GM18873 (cell line): ENCODE results near the gene CD200R1L.

Experiments used
- ATAC-seq: cut with Tn5 transposase; IDR thresholded peaks from one replicate; pipeline ENCODE4 v1.9.1; 2021; ENCODE audit warnings: mild to moderate bottlenecking, moderate library complexity, moderate number of reproducible peaks; ENCODE audit not compliant: unreplicated experiment, low FRiP score

CD200R1L gene

GRCh38 chr3:112770032-112770626, 76.5 kb downstream of the CD200R1L start:
- ATAC-seq = no peak

- no peak for ATAC-seq
Measured at GRCh38 chr3:112769286-112769978, 77.2 kb downstream of the CD200R1L start.

DNA sequence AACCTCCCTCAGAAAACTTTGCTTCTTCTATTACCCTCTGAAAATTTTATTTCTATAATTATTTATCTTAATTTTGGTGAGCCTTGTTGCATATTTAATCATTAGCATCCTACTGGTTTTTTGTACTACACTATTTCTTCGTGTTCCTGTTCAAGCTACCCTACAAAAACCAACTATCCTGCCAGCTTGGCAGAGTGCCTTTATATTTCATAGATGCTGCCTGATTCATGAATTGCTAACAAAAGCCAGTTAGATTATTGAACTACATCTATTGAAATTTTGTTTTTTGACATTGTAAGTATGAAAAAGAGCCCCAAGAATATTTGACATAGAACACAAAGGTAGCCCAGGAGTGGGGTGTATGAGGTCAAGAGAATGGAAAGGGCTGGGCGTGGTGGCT, 78.9 kb downstream of the CD200R1L start:
- no peak for ATAC-seq

DNA sequence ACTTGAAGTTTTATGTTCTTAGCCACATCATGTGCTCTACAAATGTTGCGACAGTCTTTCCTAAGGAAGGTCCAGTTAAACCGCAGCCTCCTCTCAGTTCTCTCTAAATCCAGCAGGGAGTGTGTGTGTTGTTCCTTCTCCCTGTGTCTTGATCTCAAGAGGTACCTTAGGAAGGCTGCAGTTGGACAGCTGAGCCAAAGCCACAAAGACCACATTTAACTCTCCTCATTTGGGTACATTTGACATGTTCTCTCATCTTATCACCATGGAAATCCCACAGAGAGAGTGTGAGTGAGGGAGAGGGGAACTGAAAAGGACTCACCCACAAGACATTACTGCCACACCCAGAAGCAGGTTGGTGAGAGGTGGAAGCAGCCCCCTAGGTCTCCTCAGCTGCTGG, 79.5 kb downstream of the CD200R1L start:
- ATAC-seq = peak; percentile 43
